Measurements from ENCODE around the gene KSR2.

The KSR2 gene

DNA sequence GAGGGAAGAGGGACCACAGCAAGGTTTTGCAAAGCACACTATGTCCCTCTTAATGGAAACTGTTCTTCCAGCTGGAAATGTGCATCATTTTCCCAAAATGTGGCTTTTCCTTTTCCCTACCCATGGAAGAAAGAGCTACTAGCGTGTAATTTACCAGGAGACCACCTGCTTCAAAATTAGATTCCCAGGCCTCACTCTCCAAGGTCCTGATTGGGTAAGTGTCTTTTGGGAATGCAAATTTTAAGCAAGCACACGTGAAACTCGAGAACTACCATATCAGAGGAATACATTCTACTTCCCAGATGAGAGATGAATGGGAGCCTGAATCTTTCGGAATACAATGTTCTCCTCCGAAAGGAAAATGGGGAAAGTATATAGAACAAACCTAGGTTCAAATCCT is 405.8 kb downstream of the KSR2 start:
- no peak for DNase-seq

DNA sequence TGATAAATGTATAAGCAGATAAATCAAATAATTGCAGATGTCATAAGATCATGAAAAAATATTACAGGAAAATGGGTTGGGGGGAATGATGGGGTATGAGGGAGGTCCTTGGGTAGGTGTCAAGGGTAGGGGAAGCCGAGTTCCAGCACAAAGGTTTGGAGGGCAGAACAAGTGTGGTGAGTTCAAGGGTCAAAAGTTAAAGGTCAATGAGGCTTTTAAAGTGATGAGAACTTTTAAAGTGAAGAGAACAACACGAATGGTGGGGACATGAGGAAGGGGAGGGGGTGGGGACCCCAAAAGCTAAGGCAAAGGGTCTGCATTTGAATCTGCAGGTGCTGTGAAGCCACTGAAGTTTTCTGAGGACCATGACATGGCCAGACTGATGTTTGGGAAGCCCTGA is 406.8 kb downstream of the KSR2 start:
- no peak for DNase-seq

DNA sequence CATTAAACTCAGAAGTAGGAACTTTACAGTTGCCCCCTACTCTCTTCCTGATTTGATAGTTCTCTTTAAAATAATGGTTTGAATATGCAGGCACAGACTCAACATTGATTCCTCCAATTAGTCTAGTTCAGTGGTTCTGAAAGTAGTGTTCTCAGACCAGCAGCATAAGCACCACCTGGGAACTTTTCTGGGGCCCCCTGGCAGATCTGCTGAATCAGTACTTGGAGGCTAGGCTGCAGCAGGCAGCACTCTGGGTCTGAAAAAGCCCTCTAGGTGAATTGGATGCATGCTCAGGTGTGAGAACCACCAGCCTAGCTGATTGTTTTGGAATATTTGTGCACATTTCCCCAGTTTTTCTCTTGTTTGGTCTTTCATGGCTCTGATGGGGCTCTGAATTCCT is 408.8 kb downstream of the KSR2 start:
- DNase-seq, result no peak

DNA sequence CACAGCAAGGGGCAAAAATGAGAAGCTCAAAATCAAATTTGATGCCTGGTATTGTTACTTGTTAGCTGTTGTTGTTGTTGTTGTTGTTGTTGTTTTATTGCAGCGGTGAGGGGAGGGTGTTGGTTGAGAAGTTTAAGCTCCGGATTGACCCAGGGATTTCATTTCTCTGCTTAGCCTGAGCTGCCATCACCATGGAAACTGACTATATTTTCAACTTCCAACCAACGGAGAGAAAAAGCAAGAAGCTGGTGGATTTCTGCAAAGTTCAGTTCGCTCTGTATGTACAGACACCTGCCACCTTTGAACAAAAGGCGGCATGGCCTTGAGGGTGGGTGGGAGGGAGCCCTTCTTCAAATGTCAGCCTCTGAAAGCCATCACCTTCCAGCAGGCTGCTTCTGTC is 412.9 kb downstream of the KSR2 start:
- DNase-seq, result no peak

DNA sequence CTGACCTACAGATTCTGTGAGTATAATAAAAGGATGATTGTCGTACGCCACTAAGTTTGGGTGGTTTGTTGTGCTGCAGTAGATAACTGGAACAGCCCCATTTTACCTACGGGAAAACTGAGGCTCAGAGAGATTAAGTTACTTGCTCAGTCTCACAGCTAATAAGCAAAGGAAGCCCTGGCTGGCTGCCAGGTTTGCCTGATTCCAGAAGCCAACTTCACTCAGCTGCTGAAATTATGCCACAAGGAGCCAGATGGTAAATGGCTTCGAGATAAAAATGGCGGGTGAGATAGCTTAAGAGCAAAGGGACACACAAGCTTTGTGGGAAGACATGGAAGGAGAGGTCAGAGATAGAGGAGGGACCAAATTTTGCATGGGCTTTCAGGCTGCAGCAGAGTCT is 415.8 kb downstream of the KSR2 start:
- no peak for DNase-seq

DNA sequence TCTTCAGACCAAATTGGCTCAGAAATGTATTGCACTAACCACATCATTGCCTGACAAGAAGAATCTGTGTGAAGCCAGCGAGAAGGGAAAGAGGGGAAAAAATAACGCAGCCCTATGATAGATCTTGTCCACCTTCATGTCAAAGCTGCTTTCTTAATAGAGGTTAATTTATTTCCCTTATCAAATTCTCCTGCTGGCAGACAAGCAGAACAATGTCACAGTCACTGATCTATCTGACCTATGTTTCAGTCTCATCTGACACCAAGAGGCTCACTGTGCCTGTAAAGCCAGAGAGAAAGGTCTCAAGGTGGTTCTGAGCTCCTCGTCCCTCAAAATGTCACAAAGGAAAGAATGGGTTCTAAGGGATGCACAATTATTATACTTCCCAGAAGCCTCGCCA is 417.1 kb downstream of the KSR2 start:
- DNase-seq, result no peak

DNA sequence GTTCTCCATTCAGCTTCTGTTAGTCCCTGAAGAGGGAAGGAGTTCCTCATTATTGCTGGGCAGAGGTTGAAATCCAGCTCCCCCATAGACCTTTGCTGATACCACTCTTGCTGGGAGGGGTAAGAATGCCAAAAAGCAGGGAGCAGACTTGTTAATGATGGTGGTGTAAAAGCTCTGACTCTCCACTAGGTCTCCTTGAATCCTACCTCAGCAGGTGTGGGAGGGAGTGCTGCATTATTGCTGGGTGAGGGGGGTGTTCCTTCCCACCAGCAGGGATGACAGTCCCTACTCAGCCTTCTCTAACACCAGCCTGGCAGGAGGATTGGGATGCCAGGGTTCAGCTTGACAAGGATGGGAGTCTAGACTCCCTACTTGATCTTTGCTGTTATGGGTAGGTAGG is 421.6 kb downstream of the KSR2 start:
- DNase-seq, result no peak

DNA sequence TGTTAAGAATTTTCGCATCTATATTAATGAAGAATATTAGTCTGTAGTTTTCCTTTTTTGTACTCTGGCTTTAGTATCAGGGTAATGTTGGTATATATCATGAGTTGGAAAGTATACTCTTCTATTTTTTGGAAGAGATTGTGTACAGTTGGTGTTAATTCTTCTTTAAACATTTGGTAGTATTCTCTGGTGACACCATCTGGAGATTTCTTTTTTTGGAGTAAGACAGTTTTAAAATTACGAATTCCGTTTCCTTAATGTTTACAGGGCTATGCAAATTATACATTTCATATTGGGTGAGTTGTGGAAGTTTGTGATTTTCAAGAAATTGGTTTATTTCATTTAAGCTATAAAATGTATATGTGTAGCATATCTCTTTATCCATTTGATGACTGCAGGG is 423.6 kb downstream of the KSR2 start:
- no peak for DNase-seq

DNA sequence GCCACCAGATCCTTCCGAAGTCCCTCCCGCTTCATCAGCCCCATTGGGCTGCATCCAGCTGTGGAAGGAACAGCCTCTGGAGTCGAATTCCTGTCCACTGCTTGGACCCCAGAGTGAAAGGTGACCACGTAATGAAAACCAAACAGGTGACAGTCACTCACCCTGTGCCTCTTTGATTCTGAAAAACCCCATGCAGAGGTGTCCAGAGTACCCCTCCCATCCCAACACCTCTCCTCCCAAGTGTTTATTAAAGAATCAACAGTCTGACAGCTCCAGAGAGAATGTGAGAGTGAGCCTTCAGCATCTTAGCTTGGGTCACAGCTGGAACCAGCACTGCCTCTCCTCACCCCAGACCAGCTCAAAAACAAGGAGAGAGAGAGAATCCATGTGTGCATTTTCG is 428.8 kb downstream of the KSR2 start:
- DNase-seq, result no peak

DNA sequence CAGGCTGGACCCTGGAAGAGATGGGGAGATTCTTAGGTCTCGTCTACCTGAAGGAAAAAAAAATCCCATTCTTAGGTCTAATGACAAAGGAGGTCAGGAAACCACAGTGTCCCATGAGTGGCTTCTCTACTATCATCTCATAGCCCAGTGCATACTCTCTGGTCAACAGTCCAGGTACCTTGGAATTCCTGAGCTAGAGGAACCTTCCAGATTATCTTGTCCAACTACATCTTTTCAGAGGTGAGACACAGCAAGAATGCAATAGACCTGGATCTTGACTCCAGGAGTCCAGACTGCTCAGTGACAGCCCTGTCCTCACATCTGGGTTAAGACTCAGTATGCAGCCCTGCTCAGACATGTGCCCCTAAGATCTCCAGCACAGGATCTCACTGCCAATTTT is 429.9 kb downstream of the KSR2 start:
- no peak for DNase-seq

DNA sequence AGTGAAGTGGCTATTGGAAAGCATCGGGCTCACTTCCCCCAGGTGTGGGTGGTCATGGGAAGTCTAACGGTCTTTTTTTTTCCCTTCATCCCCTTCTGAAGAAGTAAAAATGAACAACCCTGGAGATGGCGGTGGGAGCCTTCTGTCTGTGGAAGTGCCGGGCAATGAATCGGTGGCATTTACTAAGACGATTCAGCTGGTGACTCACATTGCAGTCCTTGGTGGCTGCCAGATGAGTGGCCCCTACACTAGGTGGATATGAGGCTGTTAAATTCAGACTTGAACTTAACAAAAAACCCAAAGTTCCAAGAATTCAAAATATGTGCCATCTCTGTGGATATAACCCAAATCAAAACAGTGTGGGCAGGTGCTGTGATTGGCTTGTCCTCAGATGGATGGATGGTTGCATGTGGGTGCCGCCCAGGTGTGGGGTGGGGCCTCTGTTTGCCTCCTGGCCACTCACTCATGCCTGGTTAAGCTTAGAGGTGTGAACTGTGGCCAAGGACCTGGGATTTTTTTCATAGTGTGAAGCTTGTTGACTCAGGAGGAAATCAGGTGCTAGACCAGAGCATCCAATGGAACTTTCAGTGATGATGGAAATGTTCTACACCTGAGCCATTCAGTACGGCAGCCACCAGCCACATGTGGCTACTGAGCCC is 430.6 kb downstream of the KSR2 start:
- no peak for DNase-seq

DNA sequence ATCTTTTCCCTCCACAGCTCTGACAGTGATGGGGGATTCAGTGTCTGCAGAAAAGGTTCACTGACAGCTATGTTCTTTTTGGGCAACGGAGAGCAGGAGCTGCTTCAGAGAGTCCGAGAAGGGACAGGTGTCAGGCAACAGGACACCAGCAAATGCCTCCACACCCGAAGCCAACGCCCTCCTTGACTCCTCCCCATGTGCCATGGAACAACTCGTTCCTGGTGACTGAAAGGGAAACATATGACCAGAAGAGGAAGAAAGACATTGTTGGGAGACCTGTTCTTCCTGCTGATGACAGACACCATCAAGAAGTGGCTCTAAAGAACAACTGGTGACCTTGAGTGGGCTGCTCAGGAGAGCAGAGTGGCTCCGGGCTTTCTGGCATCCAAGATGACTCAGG is 435.1 kb downstream of the KSR2 start:
- no peak for DNase-seq

DNA sequence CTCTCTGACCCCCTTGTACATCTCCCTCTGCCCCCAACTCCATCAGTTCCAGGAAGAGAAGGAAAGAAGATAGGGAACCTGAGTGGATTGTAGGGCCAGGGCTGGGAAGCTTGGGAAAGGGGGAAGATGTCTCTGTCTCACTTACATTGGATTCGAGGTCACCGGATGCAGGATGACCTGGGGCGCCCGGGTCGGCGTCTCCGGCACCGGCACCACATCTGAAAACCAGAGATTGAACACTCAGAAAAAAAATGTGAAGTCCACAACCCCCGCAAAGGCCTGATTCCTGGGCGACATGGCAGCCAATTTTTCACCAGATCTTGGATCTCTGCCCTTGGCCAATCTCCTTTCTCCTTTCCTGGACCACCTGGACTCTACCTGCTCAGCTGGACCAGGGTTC is 438.0 kb downstream of the KSR2 start:
- DNase-seq, result no peak

DNA sequence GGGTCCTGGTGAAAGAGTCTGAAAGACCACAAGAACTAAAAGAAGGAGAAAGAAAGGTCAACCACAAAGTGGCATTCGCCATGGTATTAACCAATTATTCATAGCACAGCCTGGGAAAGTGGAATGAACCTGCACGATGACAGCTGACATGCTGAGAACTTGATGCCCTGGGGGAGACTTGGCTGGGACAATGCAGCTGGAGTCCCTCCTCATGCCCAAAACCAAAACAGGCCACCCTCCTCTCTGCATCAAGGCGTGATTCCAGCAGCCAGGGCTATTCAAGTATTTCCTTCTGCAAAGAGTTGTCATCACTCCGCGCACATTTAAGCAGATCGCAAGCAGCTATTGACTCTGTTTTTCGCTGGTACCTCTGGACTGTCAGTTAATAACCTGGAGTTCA is 440.3 kb downstream of the KSR2 start:
- DNase-seq, result no peak

DNA sequence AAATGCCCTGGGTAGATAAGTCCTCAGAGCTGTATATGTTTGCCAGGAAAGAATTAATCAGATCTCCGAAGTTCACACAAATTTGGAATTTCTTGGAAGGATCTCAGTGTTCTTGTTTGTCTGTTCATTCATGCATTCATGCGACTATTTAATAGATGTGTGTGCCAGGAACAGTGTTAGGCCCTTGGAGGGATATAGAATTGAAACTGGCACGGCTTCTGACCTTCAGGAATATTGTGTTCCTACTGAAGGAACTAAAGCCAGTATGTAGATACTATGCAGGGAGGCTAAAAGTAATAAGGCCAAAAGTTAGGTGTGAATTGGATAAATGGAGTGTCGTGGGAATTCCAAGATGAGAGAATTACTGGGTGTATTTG is 441.3 kb downstream of the KSR2 start:
- no peak for DNase-seq

DNA sequence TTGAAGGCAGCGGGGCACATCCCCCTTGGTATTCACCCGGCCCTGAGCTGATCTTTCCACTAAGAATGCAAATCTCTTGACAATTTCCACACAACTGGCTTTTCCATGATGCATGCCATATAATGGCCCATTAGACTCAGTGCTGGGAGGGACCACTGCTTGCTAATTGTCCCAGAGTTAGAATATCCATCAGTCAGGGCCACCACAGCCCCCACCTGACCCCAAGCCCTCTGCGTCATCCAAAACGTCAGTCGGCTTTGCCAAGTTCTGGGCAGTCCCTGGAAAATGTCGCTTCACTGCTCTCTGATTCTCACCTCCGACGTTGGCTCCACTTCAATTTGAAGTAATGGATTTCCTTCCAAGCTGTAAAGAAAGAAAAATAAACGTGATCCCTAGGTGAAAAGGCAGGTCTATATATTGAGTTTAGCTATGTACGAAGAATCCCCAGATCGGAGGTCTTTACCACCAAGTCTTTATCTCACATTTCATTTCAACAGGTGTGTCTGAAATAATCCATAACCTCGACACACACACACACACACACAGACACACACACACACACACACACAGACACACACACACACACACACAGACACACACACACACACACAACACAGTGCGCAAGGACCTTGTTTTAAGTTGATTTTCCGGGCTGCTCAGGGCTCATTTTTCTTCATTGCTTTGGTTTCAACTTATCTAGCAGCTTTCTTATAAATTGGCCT is 441.9 kb downstream of the KSR2 start:
- no peak for DNase-seq

DNA sequence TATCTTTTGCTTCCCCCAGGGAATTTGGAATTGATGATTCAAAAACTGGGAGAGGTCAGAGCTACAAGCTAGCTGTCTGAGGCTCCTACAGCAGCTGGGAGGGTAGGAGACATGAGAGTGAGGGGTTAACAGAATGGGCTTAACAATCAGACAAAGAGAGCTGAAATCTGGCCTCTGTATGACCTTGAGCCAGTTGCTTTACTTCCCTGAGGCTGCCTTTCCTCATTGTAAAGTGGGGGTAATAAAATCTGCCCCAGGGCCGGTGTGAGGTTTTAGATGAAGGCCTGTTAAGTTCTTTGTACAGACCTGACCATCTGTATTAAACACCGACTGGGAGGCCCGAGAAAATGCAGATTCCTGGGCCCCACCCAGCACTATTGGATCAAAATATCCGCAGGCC is 443.0 kb downstream of the KSR2 start:
- DNase-seq, result no peak

DNA sequence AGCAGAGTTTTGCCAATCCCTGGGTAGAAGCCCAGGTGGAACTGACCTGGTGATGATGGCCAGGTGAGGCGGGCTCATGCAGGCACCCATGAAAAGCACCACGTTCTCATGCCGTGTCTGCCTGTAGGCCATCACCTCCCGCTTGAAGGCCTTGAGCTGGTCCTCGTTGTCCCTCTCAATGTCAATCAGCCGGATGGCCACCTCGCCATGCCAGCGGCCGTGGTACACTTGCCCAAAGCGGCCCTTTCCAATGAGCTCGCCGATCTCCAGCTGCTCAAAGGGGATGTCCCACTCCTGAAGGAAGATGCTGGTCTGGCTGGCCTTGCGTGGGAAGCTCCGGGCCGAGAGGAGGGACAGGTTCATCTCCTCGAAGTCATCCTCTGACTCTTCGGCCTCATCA is 444.0 kb downstream of the KSR2 start:
- DNase-seq, result no peak

DNA sequence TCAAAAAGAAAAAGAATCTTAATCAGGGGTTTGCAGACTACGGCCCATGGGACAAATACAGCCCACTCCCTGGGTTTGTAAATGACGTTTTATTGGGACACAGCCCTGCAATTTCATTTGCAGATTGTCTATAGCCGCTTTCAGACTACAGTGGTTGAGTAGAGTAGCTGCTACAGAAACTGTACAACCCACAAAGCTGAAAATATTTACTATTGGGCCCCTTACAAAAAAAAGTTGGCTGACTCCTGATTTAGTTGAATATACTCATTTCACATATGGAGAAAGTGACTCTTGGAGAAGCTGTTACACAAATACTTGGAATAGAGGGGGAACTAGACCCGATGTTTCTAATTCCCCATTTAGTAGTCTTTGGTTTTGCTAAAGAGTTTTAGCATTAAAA is 444.8 kb downstream of the KSR2 start:
- peak; percentile 35 for DNase-seq

DNA sequence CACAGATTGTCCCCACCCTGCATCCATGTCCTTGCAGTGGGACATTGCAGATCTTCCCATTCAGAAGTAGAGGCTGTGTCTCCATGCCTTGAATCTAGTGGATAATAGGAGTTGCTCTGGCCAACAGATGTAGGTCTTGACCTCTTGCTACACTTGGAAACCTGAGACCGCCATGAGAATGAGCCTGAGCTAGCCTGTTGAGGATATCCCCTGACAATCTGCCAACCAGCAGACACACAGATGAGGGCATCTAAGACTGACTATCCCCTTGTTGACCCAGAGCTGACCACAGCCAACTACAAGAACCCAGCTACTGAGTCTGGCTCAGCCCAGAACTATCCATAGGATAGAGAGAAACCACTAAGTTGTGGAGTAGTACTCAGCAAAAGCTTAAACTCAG is 446.2 kb downstream of the KSR2 start:
- no peak for DNase-seq

DNA sequence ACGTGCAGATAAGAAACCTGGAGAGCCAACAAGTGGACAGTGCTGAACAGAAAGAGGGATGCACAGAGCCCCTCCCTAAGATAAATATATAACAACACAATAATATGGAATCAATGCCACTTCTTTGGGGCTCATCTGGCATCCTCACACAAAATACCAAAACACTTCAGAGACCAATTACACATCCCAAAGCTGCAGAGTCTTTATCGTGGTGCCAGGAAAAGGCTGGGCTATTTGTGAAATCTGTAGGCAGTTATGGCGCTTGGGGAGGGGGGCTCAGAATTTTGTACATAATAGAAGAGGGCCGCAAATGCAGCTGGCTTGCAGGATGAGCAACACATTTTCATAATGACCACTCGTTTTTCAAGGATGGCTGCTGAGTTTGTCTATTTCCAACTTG is 446.9 kb downstream of the KSR2 start:
- DNase-seq, result no peak

DNA sequence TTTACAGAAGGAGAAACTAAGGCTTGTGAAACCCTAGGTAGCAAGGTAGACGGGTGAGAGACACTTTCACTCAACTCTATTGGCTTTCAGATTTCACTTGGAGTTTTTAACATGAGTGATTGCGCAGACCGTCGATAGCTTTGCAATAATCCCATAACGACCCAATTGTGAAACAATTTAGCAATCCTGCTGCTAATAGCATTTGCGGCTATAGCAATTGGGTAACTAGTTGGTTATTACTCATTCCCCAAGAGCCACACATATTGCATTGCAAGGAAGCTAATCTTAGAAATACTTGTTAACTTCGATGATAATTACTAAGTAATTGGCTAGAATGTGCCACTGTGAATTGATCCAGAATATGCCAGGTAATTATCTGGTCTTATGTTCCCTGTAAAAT is 447.4 kb downstream of the KSR2 start:
- no peak for DNase-seq

DNA sequence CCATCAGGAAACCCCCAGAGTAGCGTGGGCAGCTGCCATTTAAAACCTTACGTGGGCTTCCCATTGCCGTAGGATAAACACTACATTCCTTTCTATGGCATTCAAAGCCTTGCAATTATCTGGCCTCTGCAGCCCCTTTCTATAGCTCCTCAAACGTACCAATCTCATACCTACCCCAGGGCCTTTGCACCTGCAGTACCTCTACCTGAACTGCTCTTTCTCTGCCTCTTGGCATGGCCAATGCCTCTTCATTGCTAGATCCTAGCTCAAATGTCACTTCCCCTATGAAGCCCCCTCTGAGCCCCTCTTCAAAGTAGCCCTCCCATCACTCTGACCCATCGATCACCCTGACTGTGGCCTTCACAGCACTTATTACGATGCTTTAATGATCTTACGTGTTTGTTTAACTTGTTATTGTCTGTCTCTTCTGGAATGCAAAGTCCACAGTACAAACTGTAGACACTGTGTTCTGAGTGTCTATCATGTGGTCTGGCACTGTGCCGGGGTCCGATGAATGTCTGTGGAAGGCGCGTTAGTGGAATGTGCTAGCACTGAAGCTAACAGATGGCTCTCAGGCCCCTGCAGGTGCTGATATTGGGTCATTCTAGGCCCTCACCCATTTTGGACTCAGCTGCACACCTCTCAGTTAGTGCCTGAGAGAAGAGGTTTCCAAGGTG is 450.1 kb downstream of the KSR2 start:
- no peak for DNase-seq

DNA sequence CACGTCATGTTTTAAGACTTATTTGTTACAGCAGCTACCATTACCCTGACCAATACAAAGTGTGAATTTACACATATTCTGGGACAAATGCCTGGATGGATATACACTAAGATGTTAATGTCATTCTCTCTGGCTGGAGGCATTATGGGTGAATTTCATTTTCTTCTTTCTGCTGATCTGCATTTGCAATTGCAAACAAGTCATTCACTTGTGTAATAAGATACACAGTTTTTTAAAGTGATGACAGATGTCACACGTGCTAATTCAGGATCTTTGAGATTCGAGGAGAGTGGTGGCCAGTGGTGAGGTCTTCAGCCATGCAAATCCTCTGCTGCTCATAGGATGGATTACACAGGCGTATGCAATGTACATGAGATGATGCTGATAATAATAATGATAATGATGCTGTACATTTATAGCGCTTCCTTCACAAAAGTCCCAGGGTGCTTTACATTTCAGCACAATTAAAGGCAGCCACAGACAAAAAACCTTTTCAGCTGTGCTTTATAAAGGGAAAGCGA is 451.5 kb downstream of the KSR2 start:
- DNase-seq, result no peak
